ENCODE results near the gene KCNQ4. TPM values are rescaled to one million over a fixed set of nuclear protein-coding genes. Genes with fewer than 3 reads are reported as not detected.

The KCNQ4 gene
- polyA plus RNA-seq, 1 experiment = 0.06 TPM

- Histone ChIP-seq H3K36me3 (ENCODE audit: control insufficient read depth, insufficient read depth, low read length) (no peaks in the 10 kb centered on the region), H3K27me3 (ENCODE audit: control insufficient read depth, insufficient read depth, low read length) (peaks cover 25% of the 10 kb centered on the region), H3K4me3 (ENCODE audit: low read depth, low read length) (no peak overlapping the region)
- no peak for DNase-seq (ENCODE audit: low read depth)
- POLR2A ChIA-PET = no interaction called here
- CTCF ChIA-PET = no interaction called here
- TF ChIP-seq CTCF (IDR thresholded peaks at IDR 0.05; ENCODE audit: insufficient read depth, low read depth, low read length) = no peak
Observed at GRCh38 chr1:40787737-40788560, 4.4 kb downstream of the KCNQ4 start.

- CTCF ChIA-PET = interaction anchor here (4.0 kb wide), 1 partner anchor 15 kb away, joined by 18 read pairs; no protein-coding TSS in a partner anchor
- DNase-seq (ENCODE audit: low read depth) = no peak
Observed at GRCh38 chr1:40788561-40789341, 5.2 kb downstream of the KCNQ4 start.

GRCh38 chr1:40789342-40789598 lies 5.7 kb downstream of the KCNQ4 start:
- Histone ChIP-seq H3K36me3 (ENCODE audit: control insufficient read depth, insufficient read depth, low read length) (no peaks in the 10 kb centered on the region), H3K27me3 (ENCODE audit: control insufficient read depth, insufficient read depth, low read length) (peaks cover 24% of the 10 kb centered on the region), H3K4me3 (ENCODE audit: low read depth, low read length) (no peak overlapping the region)
- POLR2A ChIA-PET = no interaction called here
- CTCF ChIA-PET = interaction anchor here (4.0 kb wide), 1 partner anchor 15 kb away, joined by 18 read pairs; no protein-coding TSS in a partner anchor
- DNase-seq (ENCODE audit: low read depth) = no peak
- TF ChIP-seq CTCF (IDR thresholded peaks at IDR 0.05; ENCODE audit: insufficient read depth, low read depth, low read length) = no peak

More at GRCh38 chr1:40788561-40789341, 5.2 kb downstream of the KCNQ4 start:
- no peak overlapping the region for H3K4me3 ChIP-seq (ENCODE audit: low read depth, low read length)
- POLR2A ChIA-PET = no interaction called here
- no peaks in the 10 kb centered on the region for H3K36me3 ChIP-seq (ENCODE audit: control insufficient read depth, insufficient read depth, low read length)
- no peak for TF ChIP-seq CTCF (IDR thresholded peaks at IDR 0.05; ENCODE audit: insufficient read depth, low read depth, low read length)
- peaks cover 25% of the 10 kb centered on the region for H3K27me3 ChIP-seq (ENCODE audit: control insufficient read depth, insufficient read depth, low read length)

- CTCF ChIA-PET = interaction anchor here (0.9 to 4.0 kb wide), 2 partner anchors 16 to 58 kb away, joined by 3 to 18 read pairs; no protein-coding TSS in a partner anchor
- TF ChIP-seq CTCF (IDR thresholded peaks at IDR 0.05; ENCODE audit: insufficient read depth, low read depth, low read length) = no peak
- no peak for DNase-seq (ENCODE audit: low read depth)
- no peak overlapping the region for H3K4me3 ChIP-seq (ENCODE audit: low read depth, low read length)
- POLR2A ChIA-PET = no interaction called here
- peaks cover 19% of the 10 kb centered on the region for H3K27me3 ChIP-seq (ENCODE audit: control insufficient read depth, insufficient read depth, low read length)
- H3K36me3 ChIP-seq (ENCODE audit: control insufficient read depth, insufficient read depth, low read length) = no peaks in the 10 kb centered on the region
Observed at GRCh38 chr1:40789661-40790430, 6.3 kb downstream of the KCNQ4 start.

- ChIA-PET CTCF (interaction anchor here (0.8 to 4.0 kb wide), 2 partner anchors 15 to 18 kb away, joined by 3 to 18 read pairs; no protein-coding TSS in a partner anchor), POLR2A (no interaction called here)
- no peak for TF ChIP-seq CTCF (IDR thresholded peaks at IDR 0.05; ENCODE audit: insufficient read depth, low read depth, low read length)
- DNase-seq (ENCODE audit: low read depth) = no peak
- Histone ChIP-seq H3K36me3 (ENCODE audit: control insufficient read depth, insufficient read depth, low read length) (no peaks in the 10 kb centered on the region), H3K27me3 (ENCODE audit: control insufficient read depth, insufficient read depth, low read length) (peaks cover 21% of the 10 kb centered on the region), H3K4me3 (ENCODE audit: low read depth, low read length) (no peak overlapping the region)
Observed at GRCh38 chr1:40792036-40792435, 8.4 kb downstream of the KCNQ4 start.

Measured in BJ (cell line).